Measurements from ENCODE around the gene ATIC.

ATIC gene

GRCh38 chr2:215396595-215397313 lies 84.9 kb downstream of the ATIC start:
- FAIRE-seq (no peak), DNase-seq (ENCODE audit: low spot score) (no peak)

GRCh38 chr2:215397632-215398341 lies 85.9 kb downstream of the ATIC start:
- no peak for DNase-seq (ENCODE audit: low spot score)
- FAIRE-seq: no peak

- FAIRE-seq (no peak), DNase-seq (ENCODE audit: low spot score) (no peak)
Measured at GRCh38 chr2:215399067-215399716, 87.3 kb downstream of the ATIC start.
